Endothelial cell (in vitro differentiated cells): ENCODE measurements around the gene UQCC3. TPM values are rescaled to one million over a fixed set of nuclear protein-coding genes. Genes with fewer than 3 reads are reported as not detected.

Experiments
- DNase-seq: peaks from one replicate; pipeline ENCODE4 v3.0.0; 2021; ENCODE audit warnings: low spot score
- H3K27ac Mint-ChIP-seq: one replicate; pipeline ENCODE4 v1.8.0; 2021; ENCODE audit warnings: mixed read lengths, inconsistent platforms; ENCODE audit not compliant: unreplicated experiment
- H3K27me3 Mint-ChIP-seq: one replicate; pipeline ENCODE4 v1.8.0; 2021; ENCODE audit warnings: mild to moderate bottlenecking, moderate library complexity, mixed read lengths, inconsistent platforms; ENCODE audit not compliant: unreplicated experiment
- H3K36me3 Mint-ChIP-seq: one replicate; pipeline ENCODE4 v1.8.0; 2021; ENCODE audit warnings: mild to moderate bottlenecking, low read depth, mixed read lengths, inconsistent platforms; ENCODE audit not compliant: unreplicated experiment
- H3K4me1 Mint-ChIP-seq: one replicate; pipeline ENCODE4 v1.8.0; 2021; ENCODE audit warnings: mild to moderate bottlenecking, mixed read lengths, inconsistent platforms; ENCODE audit not compliant: unreplicated experiment
- H3K4me3 Mint-ChIP-seq: one replicate; pipeline ENCODE4 v1.8.0; 2021; ENCODE audit warnings: mild to moderate bottlenecking, mixed read lengths, inconsistent platforms; ENCODE audit not compliant: unreplicated experiment
- H3K9me3 Mint-ChIP-seq: one replicate; pipeline ENCODE4 v1.8.0; 2021; ENCODE audit warnings: mixed read lengths, inconsistent platforms; ENCODE audit not compliant: unreplicated experiment
- CTCF ChIP-seq: fragments of 200-600 bp; sonication (generic); IDR thresholded peaks from one replicate; pipeline ENCODE4 v1.5.0; 2021; ENCODE audit warnings: antibody characterized with exemption; ENCODE audit not compliant: unreplicated experiment
- total RNA-seq: library from RNA; stranded (reverse); fragmentation: NEBNext Ultra II Directional; extraction: Animal tissue kit (Norgen Biotek cat#: 25700); gene quantifications from one replicate; pipeline ENCODE4 v1.2.1, GENCODE V29; 2021; ENCODE audit not compliant: unreplicated experiment

UQCC3 gene
- total RNA-seq, 1 donor from 2014 or later = 4.7 TPM

GRCh38 chr11:62712276-62712812 is 40.9 kb downstream of the UQCC3 start:
- Mint-ChIP-seq H3K9me3 (no peaks in the 10 kb centered on the region), H3K4me1 (peaks cover 21% of the 10 kb centered on the region), H3K4me3 (no peak overlapping the region), H3K27ac (peak overlapping the region; percentile 2), H3K36me3 (peaks cover 45% of the 10 kb centered on the region), H3K27me3 (peaks cover 2% of the 10 kb centered on the region)
- TF ChIP-seq CTCF = no peak
- DNase-seq = no peak

- H3K4me1 Mint-ChIP-seq = peaks cover 20% of the 10 kb centered on the region
- no peaks in the 10 kb centered on the region for H3K9me3 Mint-ChIP-seq
- peak overlapping the region; percentile 2 for H3K27ac Mint-ChIP-seq
- no peak for DNase-seq
- H3K4me3 Mint-ChIP-seq = no peak overlapping the region
- peaks cover 2% of the 10 kb centered on the region for H3K27me3 Mint-ChIP-seq
- TF ChIP-seq CTCF = no peak
- peaks cover 46% of the 10 kb centered on the region for H3K36me3 Mint-ChIP-seq
Measured at GRCh38 chr11:62712861-62713260, 41.4 kb downstream of the UQCC3 start.

GRCh38 chr11:62713343-62713742 is 41.9 kb downstream of the UQCC3 start:
- Mint-ChIP-seq H3K27me3 (peaks cover 4% of the 10 kb centered on the region), H3K4me3 (no peak overlapping the region), H3K9me3 (no peaks in the 10 kb centered on the region), H3K36me3 (peaks cover 51% of the 10 kb centered on the region), H3K4me1 (peaks cover 19% of the 10 kb centered on the region), H3K27ac (no peak overlapping the region)
- DNase-seq = no peak
- no peak for TF ChIP-seq CTCF

GRCh38 chr11:62715150-62716130 is 44.0 kb downstream of the UQCC3 start:
- Mint-ChIP-seq H3K36me3 (peaks cover 60% of the 10 kb centered on the region), H3K4me3 (peak overlapping the region; percentile 4), H3K27me3 (peaks cover 4% of the 10 kb centered on the region), H3K9me3 (no peaks in the 10 kb centered on the region), H3K4me1 (peaks cover 2% of the 10 kb centered on the region), H3K27ac (no peak overlapping the region)
- TF ChIP-seq CTCF = no peak
- no peak for DNase-seq

GRCh38 chr11:62716206-62716605 is 44.7 kb downstream of the UQCC3 start:
- no peaks in the 10 kb centered on the region for H3K9me3 Mint-ChIP-seq
- H3K27ac Mint-ChIP-seq = no peak overlapping the region
- H3K4me3 Mint-ChIP-seq = no peak overlapping the region
- no peak for TF ChIP-seq CTCF
- peaks cover 4% of the 10 kb centered on the region for H3K27me3 Mint-ChIP-seq
- no peaks in the 10 kb centered on the region for H3K4me1 Mint-ChIP-seq
- H3K36me3 Mint-ChIP-seq = peaks cover 59% of the 10 kb centered on the region
- no peak for DNase-seq
